ENCODE data around the gene WDR37.

WDR37 gene

GRCh38 chr10:1103551-1103950, 47.4 kb downstream of the WDR37 start:
- no peak for DNase-seq

- DNase-seq, result no peak
Observed at GRCh38 chr10:1104971-1105370, 48.8 kb downstream of the WDR37 start.

GRCh38 chr10:1107004-1107403, 50.8 kb downstream of the WDR37 start:
- no peak for DNase-seq

GRCh38 chr10:1107679-1108078, 51.5 kb downstream of the WDR37 start:
- DNase-seq, result no peak

- DNase-seq, result peak in 33 of 58 donors; percentile 8 to 70 (median 29)
Observed at GRCh38 chr10:1109795-1110673, 53.8 kb downstream of the WDR37 start.

GRCh38 chr10:1110674-1111119, 54.5 kb downstream of the WDR37 start:
- no peak for DNase-seq

- no peak for DNase-seq
Observed at GRCh38 chr10:1114315-1114714, 58.1 kb downstream of the WDR37 start.

- DNase-seq, result no peak
Observed at GRCh38 chr10:1114719-1115606, 58.8 kb downstream of the WDR37 start.

- DNase-seq, result no peak
Observed at GRCh38 chr10:1115607-1115955, 59.4 kb downstream of the WDR37 start.

GRCh38 chr10:1116051-1116450, 59.9 kb downstream of the WDR37 start:
- DNase-seq, result no peak

- no peak for DNase-seq
Observed at GRCh38 chr10:1116696-1117280, 60.6 kb downstream of the WDR37 start.

- DNase-seq, result no peak
Observed at GRCh38 chr10:1117651-1118050, 61.5 kb downstream of the WDR37 start.

- peak in 1 of 58 donors; percentile 18 for DNase-seq
Observed at GRCh38 chr10:1118318-1118717, 62.1 kb downstream of the WDR37 start.

- DNase-seq, result no peak
Observed at GRCh38 chr10:1119027-1119426, 62.8 kb downstream of the WDR37 start.

GRCh38 chr10:1119501-1119900, 63.3 kb downstream of the WDR37 start:
- DNase-seq, result no peak

GRCh38 chr10:1120306-1120705, 64.1 kb downstream of the WDR37 start:
- no peak for DNase-seq

GRCh38 chr10:1120801-1121211, 64.6 kb downstream of the WDR37 start:
- DNase-seq, result peak in 11 of 58 donors; percentile 9 to 38 (median 22)

- DNase-seq, result no peak
Observed at GRCh38 chr10:1121271-1121970, 65.2 kb downstream of the WDR37 start.

- DNase-seq, result no peak
Observed at GRCh38 chr10:1122349-1122748, 66.2 kb downstream of the WDR37 start.

GRCh38 chr10:1123198-1123597, 67.0 kb downstream of the WDR37 start:
- no peak for DNase-seq

GRCh38 chr10:1123972-1124371, 67.8 kb downstream of the WDR37 start:
- no peak for DNase-seq

Data from anterior cingulate cortex (tissue), 58 donors.